Loucy (cell line): ENCODE data around the gene MAD1L1.

Experiments
- H2AFZ ChIP-seq: fragments of 200-600 bp; sonication (generic); 2 replicates; pipeline ENCODE4 v1.6.0; 2016; ENCODE audit warnings: antibody characterized with exemption, mild to moderate bottlenecking, low read length, moderate library complexity
- H3F3A ChIP-seq: fragments of 200-600 bp; 2 replicates; pipeline ENCODE4 v1.6.0; 2016; ENCODE audit warnings: antibody characterized with exemption, low read depth, mild to moderate bottlenecking
- H3K27me3 ChIP-seq: fragments of 200-600 bp; sonication (generic); 2 replicates; pipeline ENCODE4 v1.6.1; 2014; ENCODE audit warnings: low read length, mild to moderate bottlenecking; ENCODE audit not compliant: insufficient read depth, poor library complexity, severe bottlenecking
- H3K36me3 ChIP-seq: fragments of 200-600 bp; sonication (generic); 2 replicates; pipeline ENCODE4 v1.6.1; 2016; ENCODE audit warnings: low read length; ENCODE audit not compliant: insufficient read depth
- H3K4me1 ChIP-seq: fragments of 200-600 bp; sonication (generic); 2 replicates; pipeline ENCODE4 v1.5.1; 2014; ENCODE audit warnings: low read length, mild to moderate bottlenecking; ENCODE audit not compliant: insufficient read depth, poor library complexity, severe bottlenecking
- H3K4me2 ChIP-seq: fragments of 200-600 bp; sonication (generic); 2 replicates; pipeline ENCODE4 v1.6.0; 2014; ENCODE audit warnings: antibody characterized with exemption, low read length, low read depth, mild to moderate bottlenecking; ENCODE audit not compliant: poor library complexity, severe bottlenecking
- H3K4me3 ChIP-seq: fragments of 200-600 bp; sonication (generic); 2 replicates; pipeline ENCODE4 v1.5.1; 2014; ENCODE audit warnings: low read length, mild to moderate bottlenecking, mixed read lengths; ENCODE audit not compliant: poor library complexity, severe bottlenecking
- H3K79me2 ChIP-seq: fragments of 200-600 bp; sonication (generic); 2 replicates; pipeline ENCODE4 v1.6.1; 2014; ENCODE audit warnings: low read length; ENCODE audit not compliant: insufficient read depth
- H3K9ac ChIP-seq: fragments of 200-600 bp; sonication (generic); 2 replicates; pipeline ENCODE4 v1.6.0; 2014; ENCODE audit warnings: mild to moderate bottlenecking, low read depth, low read length, moderate library complexity; ENCODE audit not compliant: poor library complexity, severe bottlenecking
- H3K9me2 ChIP-seq: fragments of 200-600 bp; sonication (generic); replicated peaks from 2 replicates; pipeline ENCODE4 v1.6.1; 2016; ENCODE audit warnings: low read depth, low read length, mixed read lengths
- H3K9me3 ChIP-seq: fragments of 200-600 bp; sonication (generic); 2 replicates; pipeline ENCODE4 v1.6.1; 2014; ENCODE audit warnings: mild to moderate bottlenecking, antibody characterized with exemption, low read length, low read depth; ENCODE audit not compliant: insufficient read depth
- H4K20me1 ChIP-seq: fragments of 200-600 bp; sonication (generic); 2 replicates; pipeline ENCODE4 v1.6.0; 2014; ENCODE audit warnings: antibody characterized with exemption, low read length, mild to moderate bottlenecking; ENCODE audit not compliant: insufficient read depth, poor library complexity, severe bottlenecking
- EZH2phosphoT487 ChIP-seq: fragments of 200-600 bp; IDR thresholded peaks from 2 replicates; pipeline ENCODE4 v1.6.1; 2018; ENCODE audit warnings: antibody characterized with exemption, mild to moderate bottlenecking, moderate library complexity, borderline replicate concordance
- TF ChIP-seq, protein P1 (sequence below): fragments of 200-600 bp; sonication (generic); conservative IDR thresholded peaks from 2 replicates; pipeline ENCODE4 v1.5.1; 2014; ENCODE audit warnings: mild to moderate bottlenecking, antibody characterized with exemption, low read length

The MAD1L1 gene

DNA sequence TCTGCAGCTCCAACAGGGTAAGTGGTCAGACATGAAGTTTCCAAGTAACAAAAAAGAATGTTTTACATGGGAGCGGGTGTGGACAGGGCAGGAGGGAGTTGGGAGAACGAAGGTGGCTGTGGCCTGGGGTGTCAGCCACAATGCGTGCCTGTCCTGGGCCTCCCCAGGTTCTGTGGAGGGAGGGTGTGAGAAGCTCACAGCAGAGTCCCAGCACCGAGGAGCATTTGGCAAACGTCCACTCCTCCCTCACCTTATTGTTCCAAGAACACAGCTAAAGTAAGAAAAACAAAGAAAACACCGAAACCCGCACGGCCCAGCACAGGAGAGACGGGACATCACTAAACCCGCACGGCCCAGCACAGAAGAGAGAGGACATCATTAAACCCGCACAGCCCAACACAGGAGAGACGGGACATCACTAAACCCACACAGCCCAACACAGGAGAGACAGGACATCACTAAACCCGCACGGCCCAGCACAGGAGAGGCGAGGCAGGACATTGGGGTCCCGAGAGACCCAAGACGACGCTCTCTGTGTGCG is 226.4 kb downstream of the MAD1L1 start:
- Histone ChIP-seq H3K9me2 (no peaks in the 10 kb centered on the region), H3K4me3 (no peak overlapping the region), H3K9me3 (no peaks in the 10 kb centered on the region), H3K79me2 (no peaks in the 10 kb centered on the region; the same call in 1 of the 2 replicates), H3K9ac (no peak overlapping the region), H3K27me3 (no peaks in the 10 kb centered on the region), H3K4me1 (no peaks in the 10 kb centered on the region), H3F3A (no peaks in the 10 kb centered on the region), H2AFZ (no peak overlapping the region), H3K4me2 (no peak overlapping the region), H4K20me1 (no peaks in the 10 kb centered on the region), H3K36me3 (peaks cover 16% of the 10 kb centered on the region; the same call in 1 of the 2 replicates)
- TF ChIP-seq, protein P1, sequence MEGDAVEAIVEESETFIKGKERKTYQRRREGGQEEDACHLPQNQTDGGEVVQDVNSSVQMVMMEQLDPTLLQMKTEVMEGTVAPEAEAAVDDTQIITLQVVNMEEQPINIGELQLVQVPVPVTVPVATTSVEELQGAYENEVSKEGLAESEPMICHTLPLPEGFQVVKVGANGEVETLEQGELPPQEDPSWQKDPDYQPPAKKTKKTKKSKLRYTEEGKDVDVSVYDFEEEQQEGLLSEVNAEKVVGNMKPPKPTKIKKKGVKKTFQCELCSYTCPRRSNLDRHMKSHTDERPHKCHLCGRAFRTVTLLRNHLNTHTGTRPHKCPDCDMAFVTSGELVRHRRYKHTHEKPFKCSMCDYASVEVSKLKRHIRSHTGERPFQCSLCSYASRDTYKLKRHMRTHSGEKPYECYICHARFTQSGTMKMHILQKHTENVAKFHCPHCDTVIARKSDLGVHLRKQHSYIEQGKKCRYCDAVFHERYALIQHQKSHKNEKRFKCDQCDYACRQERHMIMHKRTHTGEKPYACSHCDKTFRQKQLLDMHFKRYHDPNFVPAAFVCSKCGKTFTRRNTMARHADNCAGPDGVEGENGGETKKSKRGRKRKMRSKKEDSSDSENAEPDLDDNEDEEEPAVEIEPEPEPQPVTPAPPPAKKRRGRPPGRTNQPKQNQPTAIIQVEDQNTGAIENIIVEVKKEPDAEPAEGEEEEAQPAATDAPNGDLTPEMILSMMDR = no peak

DNA sequence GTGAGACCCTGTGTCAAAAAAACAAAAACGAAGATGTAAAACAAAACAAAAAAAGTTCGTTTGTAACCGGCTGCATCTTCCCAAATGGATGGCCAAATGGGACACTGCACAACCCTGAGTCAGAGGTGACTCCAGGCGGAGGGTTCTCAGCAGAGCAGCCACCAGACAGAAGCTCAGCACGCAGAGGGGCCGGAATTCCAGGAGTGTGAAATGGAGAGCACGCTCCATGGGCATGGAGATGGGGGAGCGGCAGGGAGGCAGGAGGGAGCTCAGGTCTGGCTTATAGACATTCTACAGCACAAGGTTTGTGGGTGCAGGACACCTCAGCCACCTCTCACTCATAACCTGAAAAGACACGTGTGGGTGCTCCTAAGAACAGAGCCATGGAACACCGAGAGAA is 227.0 kb downstream of the MAD1L1 start:
- TF ChIP-seq, protein P1 = no peak
- TF ChIP-seq EZH2phosphoT487 = no peak
- no peaks in the 10 kb centered on the region for H4K20me1 ChIP-seq
- no peaks in the 10 kb centered on the region for H3K9me2 ChIP-seq
- H3K4me3 ChIP-seq = no peak overlapping the region
- H3K9me3 ChIP-seq = no peaks in the 10 kb centered on the region
- H3K79me2 ChIP-seq = no peaks in the 10 kb centered on the region; the same call in 1 of the 2 replicates
- no peaks in the 10 kb centered on the region for H3K4me1 ChIP-seq
- peaks cover 16% of the 10 kb centered on the region; the same call in 1 of the 2 replicates for H3K36me3 ChIP-seq
- no peak overlapping the region for H3K4me2 ChIP-seq
- no peak overlapping the region for H3K9ac ChIP-seq
- H3F3A ChIP-seq = no peaks in the 10 kb centered on the region
- no peak overlapping the region for H2AFZ ChIP-seq
- no peaks in the 10 kb centered on the region for H3K27me3 ChIP-seq

DNA sequence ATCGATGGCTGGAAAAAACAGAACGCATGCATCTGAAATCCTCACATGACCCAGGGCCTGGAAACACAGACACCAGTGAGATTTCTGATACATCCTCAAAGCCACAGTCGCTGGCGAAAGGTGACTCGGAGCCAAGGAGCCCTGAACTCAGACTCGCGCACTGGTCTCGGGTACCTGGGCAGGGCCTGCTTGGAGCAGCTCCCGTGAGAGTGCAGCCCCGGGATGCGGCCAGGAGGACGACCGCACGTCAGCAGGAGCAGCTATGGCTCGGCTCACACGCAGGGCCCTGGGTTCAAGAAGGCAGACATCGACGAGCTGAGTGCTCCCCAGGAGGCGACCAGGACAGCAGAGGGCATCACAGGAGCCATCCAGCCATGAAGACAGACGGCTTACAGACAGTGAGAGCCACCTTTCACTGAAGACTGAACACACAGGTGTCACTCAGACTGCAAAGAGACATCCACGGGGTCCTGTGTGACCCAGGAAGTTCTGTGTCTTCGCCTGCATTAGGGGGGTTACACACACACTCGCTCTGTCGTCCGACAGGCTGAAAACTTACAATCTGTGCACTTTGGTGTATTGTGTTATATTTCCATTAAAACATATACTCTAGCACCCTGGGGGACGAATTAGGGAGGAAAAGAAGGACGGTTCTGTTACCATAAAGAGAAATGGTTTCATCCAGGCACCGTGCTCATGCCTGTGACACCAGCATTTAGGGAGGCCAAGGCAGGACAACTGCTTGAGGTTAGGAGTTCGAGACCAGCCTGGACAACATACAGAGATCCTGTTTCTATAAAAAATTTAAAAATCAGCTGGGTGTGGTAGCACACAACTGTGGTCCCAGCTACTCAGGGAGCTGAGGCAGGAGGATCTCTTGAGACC is 227.7 kb downstream of the MAD1L1 start:
- no peaks in the 10 kb centered on the region for H3K9me3 ChIP-seq
- no peak overlapping the region for H2AFZ ChIP-seq
- no peaks in the 10 kb centered on the region for H3K4me1 ChIP-seq
- no peak overlapping the region for H3K9ac ChIP-seq
- H3K36me3 ChIP-seq = peaks cover 16% of the 10 kb centered on the region; the same call in 1 of the 2 replicates
- H3K79me2 ChIP-seq = no peaks in the 10 kb centered on the region; the same call in 1 of the 2 replicates
- no peak overlapping the region for H3K4me3 ChIP-seq
- H3K27me3 ChIP-seq = no peaks in the 10 kb centered on the region
- no peaks in the 10 kb centered on the region for H4K20me1 ChIP-seq
- no peaks in the 10 kb centered on the region for H3K9me2 ChIP-seq
- no peak overlapping the region for H3K4me2 ChIP-seq
- no peaks in the 10 kb centered on the region for H3F3A ChIP-seq
- TF ChIP-seq EZH2phosphoT487 = no peak
- TF ChIP-seq, protein P1 = no peak
